Body of pancreas (tissue), 4 donors: Measurements from ENCODE around the gene SOST.

Source experiments
- POLR2A ChIP-seq, 3 donors: fragments of 450-650 bp; IDR thresholded peaks; one replicate each; pipeline ENCODE4 v1.6.1; 2016; ENCODE audit warnings: antibody characterized with exemption in 3 of 3, mild to moderate bottlenecking in 2 of 3
- TF ChIP-seq, protein P1 (sequence below), 7 experiments: fragments of 450-650 bp in 4 of 7; fragments of 200-600 bp in 3 of 7; sonication (generic) in 3 of 7; IDR thresholded peaks; one replicate each; pipeline ENCODE4 v1.5.1; 2016 to 2019; ENCODE audit warnings: antibody characterized with exemption in 7 of 7

GRCh38 chr17:43770957-43771356, 12.4 kb upstream of the SOST start:
- TF ChIP-seq, protein P1, sequence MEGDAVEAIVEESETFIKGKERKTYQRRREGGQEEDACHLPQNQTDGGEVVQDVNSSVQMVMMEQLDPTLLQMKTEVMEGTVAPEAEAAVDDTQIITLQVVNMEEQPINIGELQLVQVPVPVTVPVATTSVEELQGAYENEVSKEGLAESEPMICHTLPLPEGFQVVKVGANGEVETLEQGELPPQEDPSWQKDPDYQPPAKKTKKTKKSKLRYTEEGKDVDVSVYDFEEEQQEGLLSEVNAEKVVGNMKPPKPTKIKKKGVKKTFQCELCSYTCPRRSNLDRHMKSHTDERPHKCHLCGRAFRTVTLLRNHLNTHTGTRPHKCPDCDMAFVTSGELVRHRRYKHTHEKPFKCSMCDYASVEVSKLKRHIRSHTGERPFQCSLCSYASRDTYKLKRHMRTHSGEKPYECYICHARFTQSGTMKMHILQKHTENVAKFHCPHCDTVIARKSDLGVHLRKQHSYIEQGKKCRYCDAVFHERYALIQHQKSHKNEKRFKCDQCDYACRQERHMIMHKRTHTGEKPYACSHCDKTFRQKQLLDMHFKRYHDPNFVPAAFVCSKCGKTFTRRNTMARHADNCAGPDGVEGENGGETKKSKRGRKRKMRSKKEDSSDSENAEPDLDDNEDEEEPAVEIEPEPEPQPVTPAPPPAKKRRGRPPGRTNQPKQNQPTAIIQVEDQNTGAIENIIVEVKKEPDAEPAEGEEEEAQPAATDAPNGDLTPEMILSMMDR (IDR thresholded peaks at IDR 0.05), result no peak
- TF ChIP-seq POLR2A (IDR thresholded peaks at IDR 0.05), result no peak
